ENCODE data around the gene CHMP2A.
"Not testable (repeated sequence)": the region's sequence is repeated elsewhere in the genome, so short reads cannot be mapped to it uniquely, and the experiment has no call there.

Gene CHMP2A

DNA sequence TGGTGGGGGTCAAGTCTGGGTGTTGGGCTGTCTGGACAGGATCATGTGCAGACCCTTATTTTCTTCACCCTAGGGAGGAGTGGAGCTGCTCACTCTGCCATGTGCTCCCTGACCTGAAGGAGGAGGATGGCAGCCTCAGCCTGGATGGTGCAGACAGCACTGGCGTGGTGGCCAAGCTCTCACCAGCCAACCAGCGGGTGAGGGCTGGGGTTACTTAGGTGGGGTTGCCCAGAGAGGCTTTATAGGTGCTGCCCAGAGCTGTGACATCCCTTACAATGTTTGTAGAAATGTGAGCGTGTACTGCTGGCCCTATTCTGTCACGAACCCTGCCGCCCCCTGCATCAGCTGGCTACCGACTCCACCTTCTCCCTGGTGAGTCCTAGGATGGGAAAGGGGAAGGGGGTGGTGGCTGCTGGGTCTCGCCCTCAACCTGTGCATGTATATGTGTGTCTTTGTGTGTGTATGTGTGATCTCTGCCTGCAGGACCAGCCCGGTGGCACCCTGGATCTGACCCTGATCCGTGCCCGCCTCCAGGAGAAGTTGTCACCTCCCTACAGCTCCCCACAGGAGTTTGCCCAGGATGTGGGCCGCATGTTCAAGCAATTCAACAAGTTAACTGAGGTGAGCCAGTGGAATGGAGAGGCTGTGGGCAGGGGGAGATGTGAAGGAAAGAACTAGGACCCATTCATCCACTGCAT, 5.1 kb downstream of the CHMP2A start:
- Histone ChIP-seq H3K9ac (ENCODE audit: low read depth, low read length) (no peak overlapping the region), H3K4me1 (ENCODE audit: control insufficient read depth, insufficient read depth, low read length) (peaks cover 30% of the 10 kb centered on the region)

DNA sequence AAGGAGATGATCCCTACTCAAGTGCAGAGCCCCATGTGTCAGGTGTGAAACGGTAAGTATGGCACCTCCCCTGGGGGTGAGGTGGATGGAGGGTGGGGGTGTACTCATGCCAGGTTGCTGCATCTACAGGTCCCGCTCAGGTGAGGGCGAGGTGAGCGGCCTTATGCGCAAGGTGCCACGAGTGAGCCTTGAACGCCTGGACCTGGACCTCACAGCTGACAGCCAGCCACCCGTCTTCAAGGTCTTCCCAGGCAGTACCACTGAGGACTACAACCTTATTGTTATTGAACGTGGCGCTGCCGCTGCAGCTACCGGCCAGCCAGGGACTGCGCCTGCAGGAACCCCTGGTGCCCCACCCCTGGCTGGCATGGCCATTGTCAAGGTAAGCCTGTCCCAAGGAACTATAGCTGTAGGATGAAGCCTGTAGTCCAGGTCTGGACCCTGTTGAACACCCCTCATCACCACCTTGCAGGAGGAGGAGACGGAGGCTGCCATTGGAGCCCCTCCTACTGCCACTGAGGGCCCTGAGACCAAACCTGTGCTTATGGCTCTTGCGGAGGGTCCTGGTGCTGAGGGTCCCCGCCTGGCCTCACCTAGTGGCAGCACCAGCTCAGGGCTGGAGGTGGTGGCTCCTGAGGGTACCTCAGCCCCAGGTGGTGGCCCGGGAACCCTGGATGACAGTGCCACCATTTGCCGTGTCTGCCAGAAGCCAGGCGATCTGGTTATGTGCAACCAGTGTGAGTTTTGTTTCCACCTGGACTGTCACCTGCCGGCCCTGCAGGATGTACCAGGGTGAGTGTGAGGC, 5.8 kb downstream of the CHMP2A start:
- no peak overlapping the region for H3K9ac ChIP-seq (ENCODE audit: low read depth, low read length)
- no peak overlapping the region for H3K4me2 ChIP-seq (ENCODE audit: low read length)
- no peaks in the 10 kb centered on the region for H3K27me3 ChIP-seq (ENCODE audit: control insufficient read depth, insufficient read depth, low read length)
- no peak overlapping the region for H3K4me3 ChIP-seq (ENCODE audit: low read length)
- H3K4me1 ChIP-seq (ENCODE audit: control insufficient read depth, insufficient read depth, low read length): peaks cover 27% of the 10 kb centered on the region
- H3K36me3 ChIP-seq (ENCODE audit: insufficient read depth, low read length): peaks cover 74% of the 10 kb centered on the region
- H3K9me3 ChIP-seq (replicated peaks; ENCODE audit: low read length): no peaks in the 10 kb centered on the region

More for the DNA sequence above, 5.1 kb downstream of the CHMP2A start:
- Histone ChIP-seq H3K36me3 (ENCODE audit: insufficient read depth, low read length) (peaks cover 74% of the 10 kb centered on the region), H3K4me3 (ENCODE audit: low read length) (no peak overlapping the region), H3K4me2 (ENCODE audit: low read length) (no peak overlapping the region), H3K9me3 (replicated peaks; ENCODE audit: low read length) (no peaks in the 10 kb centered on the region), H3K27me3 (ENCODE audit: control insufficient read depth, insufficient read depth, low read length) (no peaks in the 10 kb centered on the region)

DNA sequence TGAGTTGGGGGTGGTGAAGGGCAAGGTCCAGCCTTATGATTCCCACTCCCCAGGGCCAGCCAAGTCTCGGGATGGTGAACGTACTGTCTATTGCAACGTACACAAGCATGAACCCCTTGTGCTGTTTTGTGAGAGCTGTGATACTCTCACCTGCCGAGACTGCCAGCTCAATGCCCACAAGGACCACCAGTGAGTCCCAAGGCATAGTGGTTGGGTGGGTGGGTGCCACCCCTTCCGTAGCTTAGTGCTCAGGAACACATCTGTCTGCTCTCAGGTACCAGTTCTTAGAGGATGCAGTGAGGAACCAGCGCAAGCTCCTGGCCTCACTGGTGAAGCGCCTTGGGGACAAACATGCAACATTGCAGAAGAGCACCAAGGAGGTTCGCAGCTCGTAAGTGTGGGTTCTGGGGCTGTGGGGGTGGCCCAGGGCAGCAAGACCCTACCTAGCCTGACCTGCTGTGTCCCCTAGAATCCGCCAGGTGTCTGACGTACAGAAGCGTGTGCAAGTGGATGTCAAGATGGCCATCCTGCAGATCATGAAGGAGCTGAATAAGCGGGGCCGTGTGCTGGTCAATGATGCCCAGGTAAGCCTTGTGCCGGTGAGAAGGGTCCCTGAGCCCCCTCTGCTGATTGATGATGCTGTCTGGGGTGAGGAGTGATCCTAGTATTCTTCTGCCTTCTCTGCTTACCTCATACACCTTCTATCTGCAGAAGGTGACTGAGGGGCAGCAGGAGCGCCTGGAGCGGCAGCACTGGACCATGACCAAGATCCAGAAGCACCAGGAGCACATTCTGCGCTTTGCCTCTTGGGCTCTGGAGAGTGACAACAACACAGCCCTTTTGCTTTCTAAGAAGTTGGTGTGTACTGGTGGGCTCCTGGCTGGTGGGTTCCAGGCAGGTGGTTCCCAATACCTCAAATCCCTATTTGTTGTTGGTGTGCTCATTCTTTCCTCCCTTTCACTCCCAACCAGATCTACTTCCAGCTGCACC, 7.3 kb downstream of the CHMP2A start:
- H3K9ac ChIP-seq (ENCODE audit: low read depth, low read length): no peak overlapping the region
- H3K27me3 ChIP-seq (ENCODE audit: control insufficient read depth, insufficient read depth, low read length): no peaks in the 10 kb centered on the region
- H3K4me2 ChIP-seq (ENCODE audit: low read length): peak overlapping the region; percentile 63
- H3K4me1 ChIP-seq (ENCODE audit: control insufficient read depth, insufficient read depth, low read length): peaks cover 20% of the 10 kb centered on the region
- H3K9me3 ChIP-seq (replicated peaks; ENCODE audit: low read length): no peaks in the 10 kb centered on the region
- peak overlapping the region; percentile 43 for H3K4me3 ChIP-seq (ENCODE audit: low read length)
- H3K36me3 ChIP-seq (ENCODE audit: insufficient read depth, low read length): peaks cover 70% of the 10 kb centered on the region

DNA sequence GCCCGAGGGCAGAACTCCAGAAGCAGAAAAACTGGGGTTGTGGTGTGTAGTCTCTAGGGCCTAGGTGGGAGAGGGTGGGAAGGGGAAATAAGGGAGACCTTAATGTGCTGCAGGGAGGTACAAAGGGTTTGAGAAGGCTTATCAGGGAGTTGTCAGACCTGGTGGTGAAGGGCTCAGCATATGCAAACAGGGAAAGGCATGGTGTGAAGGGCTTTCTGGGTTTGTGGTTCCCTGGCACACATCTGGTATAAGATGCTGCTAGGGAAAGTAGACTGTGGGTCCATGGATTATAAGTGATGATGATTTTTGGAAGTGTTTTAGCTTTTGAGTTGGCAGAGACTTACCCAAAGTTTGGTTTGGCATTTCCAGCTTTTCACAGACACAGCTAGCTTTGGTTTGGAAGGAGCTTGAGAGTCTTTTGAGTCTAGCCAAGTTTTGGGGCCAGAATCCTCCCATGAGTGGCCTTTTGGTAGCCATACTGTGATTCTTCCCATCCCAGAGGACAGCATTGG, 8.8 kb downstream of the CHMP2A start:
- Histone ChIP-seq H3K9me3 (replicated peaks; ENCODE audit: low read length) (no peaks in the 10 kb centered on the region), H3K4me2 (ENCODE audit: low read length) (peak overlapping the region; percentile 99), H3K27me3 (ENCODE audit: control insufficient read depth, insufficient read depth, low read length) (no peaks in the 10 kb centered on the region), H3K36me3 (ENCODE audit: insufficient read depth, low read length) (peaks cover 55% of the 10 kb centered on the region), H3K4me3 (ENCODE audit: low read length) (peak overlapping the region; percentile 99), H3K4me1 (ENCODE audit: control insufficient read depth, insufficient read depth, low read length) (peaks cover 20% of the 10 kb centered on the region), H3K9ac (ENCODE audit: low read depth, low read length) (peak overlapping the region; percentile 95)

DNA sequence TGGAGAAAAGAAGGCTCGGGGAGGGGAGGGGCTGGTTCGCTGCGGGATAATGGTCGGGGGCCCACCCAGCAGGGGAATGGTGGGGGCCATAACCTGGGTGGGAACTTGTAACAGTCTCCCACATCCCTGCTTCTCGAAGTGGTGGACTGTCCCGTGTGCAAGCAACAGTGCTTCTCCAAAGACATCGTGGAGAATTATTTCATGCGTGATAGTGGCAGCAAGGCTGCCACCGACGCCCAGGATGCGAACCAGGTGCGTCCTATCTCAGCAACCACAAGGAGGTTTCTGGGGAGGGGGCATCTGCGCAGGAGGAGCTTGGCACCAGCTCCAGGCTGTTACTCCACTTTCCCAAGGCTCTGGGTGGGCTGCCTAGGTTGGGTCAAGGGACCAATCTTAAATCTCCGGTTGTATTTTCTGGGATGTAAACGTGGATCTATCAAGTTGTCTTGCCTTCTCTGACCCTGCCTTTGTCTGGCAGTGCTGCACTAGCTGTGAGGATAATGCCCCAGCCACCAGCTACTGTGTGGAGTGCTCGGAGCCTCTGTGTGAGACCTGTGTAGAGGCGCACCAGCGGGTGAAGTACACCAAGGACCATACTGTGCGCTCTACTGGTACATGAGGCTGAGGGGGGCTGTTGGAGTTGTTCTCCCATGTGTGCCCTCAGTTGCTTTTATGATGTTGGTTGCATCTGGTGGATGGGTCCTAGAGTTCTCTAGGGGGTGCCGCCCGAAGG, 9.5 kb downstream of the CHMP2A start:
- H3K9me3 ChIP-seq (replicated peaks; ENCODE audit: low read length): no peaks in the 10 kb centered on the region
- H3K4me3 ChIP-seq (ENCODE audit: low read length): peak overlapping the region; percentile 99
- H3K36me3 ChIP-seq (ENCODE audit: insufficient read depth, low read length): peaks cover 48% of the 10 kb centered on the region
- no peaks in the 10 kb centered on the region for H3K27me3 ChIP-seq (ENCODE audit: control insufficient read depth, insufficient read depth, low read length)
- H3K4me1 ChIP-seq (ENCODE audit: control insufficient read depth, insufficient read depth, low read length): peaks cover 20% of the 10 kb centered on the region
- H3K9ac ChIP-seq (ENCODE audit: low read depth, low read length): peak overlapping the region; percentile 95
- peak overlapping the region; percentile 99 for H3K4me2 ChIP-seq (ENCODE audit: low read length)

DNA sequence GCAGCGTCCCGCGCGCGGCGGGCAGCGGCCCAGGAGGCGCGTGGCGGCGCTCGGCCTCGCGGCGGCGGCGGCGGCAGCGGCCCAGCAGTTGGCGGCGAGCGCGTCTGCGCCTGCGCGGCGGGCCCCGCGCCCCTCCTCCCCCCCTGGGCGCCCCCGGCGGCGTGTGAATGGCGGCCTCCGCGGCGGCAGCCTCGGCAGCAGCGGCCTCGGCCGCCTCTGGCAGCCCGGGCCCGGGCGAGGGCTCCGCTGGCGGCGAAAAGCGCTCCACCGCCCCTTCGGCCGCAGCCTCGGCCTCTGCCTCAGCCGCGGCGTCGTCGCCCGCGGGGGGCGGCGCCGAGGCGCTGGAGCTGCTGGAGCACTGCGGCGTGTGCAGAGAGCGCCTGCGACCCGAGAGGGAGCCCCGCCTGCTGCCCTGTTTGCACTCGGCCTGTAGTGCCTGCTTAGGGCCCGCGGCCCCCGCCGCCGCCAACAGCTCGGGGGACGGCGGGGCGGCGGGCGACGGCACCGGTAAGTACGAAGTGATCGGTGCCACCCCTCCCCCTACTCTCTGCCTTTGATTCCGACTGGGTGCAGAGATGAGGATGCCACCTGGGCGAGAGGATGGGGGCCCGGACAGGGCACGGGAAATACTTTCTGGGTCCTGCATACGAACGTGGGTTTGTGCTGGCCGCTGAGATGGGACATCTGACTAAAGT, 10.2 kb downstream of the CHMP2A start:
- Histone ChIP-seq H3K4me2 (ENCODE audit: low read length) (peak overlapping the region; percentile 99), H3K9me3 (replicated peaks; ENCODE audit: low read length) (no peaks in the 10 kb centered on the region), H3K27me3 (ENCODE audit: control insufficient read depth, insufficient read depth, low read length) (peaks cover under 1% of the 10 kb centered on the region), H3K9ac (ENCODE audit: low read depth, low read length) (peak overlapping the region; percentile 95), H3K4me3 (ENCODE audit: low read length) (peak overlapping the region; percentile 99), H3K4me1 (ENCODE audit: control insufficient read depth, insufficient read depth, low read length) (peaks cover 20% of the 10 kb centered on the region), H3K36me3 (ENCODE audit: insufficient read depth, low read length) (peaks cover 41% of the 10 kb centered on the region)

DNA sequence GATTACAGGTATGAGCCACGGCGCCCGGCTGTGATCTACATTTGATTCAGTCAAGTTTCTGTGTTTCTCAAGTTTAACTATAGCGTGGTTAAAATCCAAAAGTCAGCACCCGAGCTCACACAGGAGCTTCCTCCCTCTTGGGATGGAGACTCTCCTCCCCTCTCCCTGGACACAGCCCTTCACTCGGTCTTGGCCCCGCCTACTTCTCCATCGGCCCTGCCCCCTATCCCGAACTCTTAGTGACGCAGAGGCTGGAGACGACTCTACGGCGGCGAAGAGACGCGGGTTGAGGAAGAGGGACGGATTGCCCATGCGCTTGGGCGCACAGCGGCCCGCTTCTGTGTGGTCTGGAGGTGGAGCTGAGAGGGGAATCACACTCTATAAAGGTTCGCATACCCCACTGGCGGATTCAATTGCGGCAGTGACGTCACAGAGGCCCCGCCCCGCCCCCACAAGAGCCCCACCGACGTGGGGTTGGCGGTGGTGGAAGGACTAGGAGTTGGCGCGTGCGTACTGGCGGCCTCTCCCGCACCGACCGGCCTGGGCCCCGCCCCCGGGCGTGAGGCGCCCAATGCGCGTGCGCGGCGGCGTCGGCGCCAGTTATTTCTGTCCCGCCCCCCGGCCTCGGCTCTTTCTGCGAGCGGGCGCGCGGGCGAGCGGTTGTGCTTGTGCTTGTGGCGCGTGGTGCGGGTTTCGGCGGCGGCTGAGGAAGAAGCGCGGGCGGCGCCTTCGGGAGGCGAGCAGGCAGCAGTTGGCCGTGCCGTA, 10.9 kb downstream of the CHMP2A start, which contains the start of gene TRIM28:
TRIM28 (plus strand) TSS at position 239 of the 765 bp plus-strand sequence. CDS start 694 bp downstream, outside the sequence.
- H3K4me2 ChIP-seq (ENCODE audit: low read length): peak within 1 kb of the TSS; percentile 99
- peaks cover 20% of the 10 kb centered on the region for H3K4me1 ChIP-seq (ENCODE audit: control insufficient read depth, insufficient read depth, low read length)
- peak within 1 kb of the TSS; percentile 95 for H3K9ac ChIP-seq (ENCODE audit: low read depth, low read length)
- H3K36me3 ChIP-seq (ENCODE audit: insufficient read depth, low read length): peaks cover 34% of the 10 kb centered on the region
- H3K4me3 ChIP-seq (ENCODE audit: low read length): peak within 1 kb of the TSS; percentile 99
- no peaks in the 10 kb centered on the region for H3K9me3 ChIP-seq (replicated peaks; ENCODE audit: low read length)
- H3K27me3 ChIP-seq (ENCODE audit: control insufficient read depth, insufficient read depth, low read length): peaks cover 8% of the 10 kb centered on the region

DNA sequence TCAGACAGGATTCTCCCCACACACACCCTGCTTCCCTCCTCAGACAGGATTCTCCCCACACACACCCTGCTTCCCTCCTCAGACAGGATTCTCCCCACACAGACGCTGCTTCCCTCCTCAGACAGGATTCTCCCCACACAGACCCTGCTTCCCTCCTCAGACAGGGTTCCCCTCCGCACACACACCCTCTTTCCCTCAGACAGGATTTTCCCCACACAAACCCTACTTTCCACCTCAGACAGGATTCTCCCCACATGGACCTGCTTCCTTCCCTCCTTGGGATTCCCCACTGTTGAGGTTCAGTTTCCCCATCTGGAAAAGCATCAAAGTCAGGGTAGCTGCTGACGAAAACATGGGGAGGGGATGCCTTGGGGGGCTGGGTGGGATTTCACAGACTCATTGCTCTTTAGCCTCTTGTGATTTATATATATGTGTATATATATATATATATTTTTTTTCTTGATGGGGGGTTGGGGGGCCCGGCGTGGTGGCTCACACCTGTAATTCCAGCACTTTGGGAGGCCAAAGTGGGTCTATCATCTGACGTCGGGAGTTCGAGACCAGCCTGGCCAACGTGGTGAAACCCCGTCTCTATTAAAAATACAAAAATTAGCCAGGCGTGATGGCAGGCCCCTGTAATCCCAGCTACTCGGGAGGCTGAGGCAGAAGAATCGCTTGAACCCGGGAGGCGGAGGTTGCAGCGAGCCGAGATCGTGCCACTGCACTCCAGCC, 12.1 kb downstream of the CHMP2A start:
- H3K9ac ChIP-seq (ENCODE audit: low read depth, low read length); H3K9me3 ChIP-seq (replicated peaks; ENCODE audit: low read length); H3K4me3 ChIP-seq (ENCODE audit: low read length): not testable (repeated sequence)
- peak overlapping the region; percentile 99 for H3K4me2 ChIP-seq (ENCODE audit: low read length)
- peaks cover 20% of the 10 kb centered on the region for H3K4me1 ChIP-seq (ENCODE audit: control insufficient read depth, insufficient read depth, low read length)
- H3K27me3 ChIP-seq (ENCODE audit: control insufficient read depth, insufficient read depth, low read length): peaks cover 20% of the 10 kb centered on the region
- H3K36me3 ChIP-seq (ENCODE audit: insufficient read depth, low read length): peaks cover 22% of the 10 kb centered on the region

DNA sequence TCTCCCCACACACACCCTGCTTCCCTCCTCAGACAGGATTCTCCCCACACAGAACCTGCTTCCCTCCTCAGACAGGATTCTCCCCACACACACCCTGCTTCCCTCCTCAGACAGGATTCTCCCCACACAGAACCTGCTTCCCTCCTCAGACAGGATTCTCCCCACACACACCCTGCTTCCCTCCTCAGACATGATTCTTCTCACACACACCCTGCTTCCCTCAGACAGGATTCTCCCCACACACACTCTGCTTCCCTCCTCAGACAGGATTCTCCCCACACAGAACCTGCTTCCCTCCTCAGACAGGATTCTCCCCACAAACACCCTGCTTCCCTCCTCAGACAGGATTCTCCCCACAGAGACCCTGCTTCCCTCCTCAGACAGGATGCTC, 15.7 kb downstream of the CHMP2A start:
- H3K27me3 ChIP-seq (ENCODE audit: control insufficient read depth, insufficient read depth, low read length): peaks cover 30% of the 10 kb centered on the region
- not testable (repeated sequence) for H3K9ac ChIP-seq (ENCODE audit: low read depth, low read length); H3K36me3 ChIP-seq (ENCODE audit: insufficient read depth, low read length); H3K4me1 ChIP-seq (ENCODE audit: control insufficient read depth, insufficient read depth, low read length); H3K4me3 ChIP-seq (ENCODE audit: low read length); H3K9me3 ChIP-seq (replicated peaks; ENCODE audit: low read length); H3K4me2 ChIP-seq (ENCODE audit: low read length)

Data from skeletal muscle satellite cell (primary cell).